ENCODE measurements around the gene COPS4.
A peak's percentile ranks its signal among the peaks of the same experiment; 100 is the strongest.
"Not testable (repeated sequence)": the region's sequence is repeated elsewhere in the genome, so short reads cannot be mapped to it uniquely, and the experiment has no call there.

COPS4 gene

GRCh38 chr4:83025563-83025962 lies 9.4 kb upstream of the COPS4 start:
- Histone ChIP-seq H3K27me3 (replicated peaks; ENCODE audit: control insufficient read depth, insufficient read depth, low read length) (no peaks in the 10 kb centered on the region), H3K36me3 (ENCODE audit: control insufficient read depth, insufficient read depth, low read length, severe bottlenecking) (no peaks in the 10 kb centered on the region), H3K4me1 (ENCODE audit: control insufficient read depth, insufficient read depth, low read length) (no peaks in the 10 kb centered on the region), H3K9ac (ENCODE audit: low read length) (no peak overlapping the region), H3K9me3 (ENCODE audit: control insufficient read depth, low read length) (peaks cover 19% of the 10 kb centered on the region), H3K4me3 (ENCODE audit: low read length) (no peak overlapping the region)
- no peak for DNase-seq (ENCODE audit: low read depth)

DNA sequence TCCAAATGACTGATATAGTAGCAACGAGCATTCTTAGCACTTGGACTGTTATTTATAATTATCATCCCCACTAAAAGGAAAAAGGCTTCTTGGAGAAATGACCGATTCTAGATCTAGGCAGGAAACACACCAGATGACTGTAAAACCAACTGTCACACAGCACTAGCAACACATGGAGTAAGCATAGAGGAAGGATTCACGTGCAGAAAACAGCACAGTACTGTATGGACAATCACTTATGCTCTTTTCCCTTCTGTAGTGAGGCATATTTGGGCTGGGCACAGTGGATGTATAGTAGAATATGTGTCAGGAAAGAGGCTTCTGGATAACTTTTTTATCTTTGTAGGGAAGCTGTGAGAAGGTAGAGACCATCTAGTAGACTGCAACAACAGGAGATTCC lies 6.0 kb upstream of the COPS4 start:
- Histone ChIP-seq H3K9me3 (ENCODE audit: control insufficient read depth, low read length) (peaks cover 15% of the 10 kb centered on the region), H3K4me3 (ENCODE audit: low read length) (no peak overlapping the region), H3K36me3 (ENCODE audit: control insufficient read depth, insufficient read depth, low read length, severe bottlenecking) (no peaks in the 10 kb centered on the region), H3K27me3 (replicated peaks; ENCODE audit: control insufficient read depth, insufficient read depth, low read length) (no peaks in the 10 kb centered on the region), H3K4me1 (ENCODE audit: control insufficient read depth, insufficient read depth, low read length) (no peaks in the 10 kb centered on the region), H3K9ac (ENCODE audit: low read length) (no peak overlapping the region)
- no peak for DNase-seq (ENCODE audit: low read depth)

DNA sequence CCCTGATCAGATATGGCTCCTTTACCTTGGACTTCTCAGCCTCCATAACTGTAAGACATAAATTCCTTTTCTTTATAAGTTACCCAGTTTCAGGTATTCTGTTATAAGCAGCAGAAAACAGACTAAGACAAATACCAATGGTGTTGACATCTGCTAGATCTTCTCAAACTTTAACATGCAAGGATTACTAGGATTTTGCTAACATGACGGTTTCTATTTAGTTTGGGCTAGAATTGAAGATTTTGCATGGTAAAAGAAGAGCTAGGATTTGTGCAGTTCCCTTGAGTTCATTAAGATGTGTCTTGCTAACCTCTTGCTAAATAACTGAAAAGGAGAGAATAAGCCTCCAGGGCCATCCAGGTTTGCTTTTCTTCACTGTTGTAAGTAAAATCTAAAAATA lies 5.3 kb upstream of the COPS4 start:
- H3K4me1 ChIP-seq (ENCODE audit: control insufficient read depth, insufficient read depth, low read length) = no peaks in the 10 kb centered on the region
- H3K9ac ChIP-seq (ENCODE audit: low read length) = no peak overlapping the region
- no peaks in the 10 kb centered on the region for H3K36me3 ChIP-seq (ENCODE audit: control insufficient read depth, insufficient read depth, low read length, severe bottlenecking)
- DNase-seq (ENCODE audit: low read depth) = no peak
- peaks cover 9% of the 10 kb centered on the region for H3K9me3 ChIP-seq (ENCODE audit: control insufficient read depth, low read length)
- H3K27me3 ChIP-seq (replicated peaks; ENCODE audit: control insufficient read depth, insufficient read depth, low read length) = no peaks in the 10 kb centered on the region
- no peak overlapping the region for H3K4me3 ChIP-seq (ENCODE audit: low read length)

GRCh38 chr4:83036991-83037665 lies 2.1 kb downstream of the COPS4 start:
- no peaks in the 10 kb centered on the region for H3K27me3 ChIP-seq (replicated peaks; ENCODE audit: control insufficient read depth, insufficient read depth, low read length)
- DNase-seq (ENCODE audit: low read depth) = no peak
- H3K4me3 ChIP-seq (ENCODE audit: low read length) = peak overlapping the region; percentile 46

GRCh38 chr4:83040269-83040668 lies 5.3 kb downstream of the COPS4 start:
- Histone ChIP-seq H3K36me3 (ENCODE audit: control insufficient read depth, insufficient read depth, low read length, severe bottlenecking) (no peaks in the 10 kb centered on the region), H3K9me3 (ENCODE audit: control insufficient read depth, low read length) (no peaks in the 10 kb centered on the region), H3K4me1 (ENCODE audit: control insufficient read depth, insufficient read depth, low read length) (peaks cover 28% of the 10 kb centered on the region), H3K9ac (ENCODE audit: low read length) (no peak overlapping the region), H3K4me3 (ENCODE audit: low read length) (no peak overlapping the region), H3K27me3 (replicated peaks; ENCODE audit: control insufficient read depth, insufficient read depth, low read length) (no peaks in the 10 kb centered on the region)
- DNase-seq (ENCODE audit: low read depth) = no peak

More at GRCh38 chr4:83036991-83037665, 2.1 kb downstream of the COPS4 start:
- Histone ChIP-seq H3K36me3 (ENCODE audit: control insufficient read depth, insufficient read depth, low read length, severe bottlenecking) (no peaks in the 10 kb centered on the region), H3K9ac (ENCODE audit: low read length) (peak overlapping the region; percentile 93), H3K4me1 (ENCODE audit: control insufficient read depth, insufficient read depth, low read length) (peaks cover 16% of the 10 kb centered on the region), H3K9me3 (ENCODE audit: control insufficient read depth, low read length) (no peaks in the 10 kb centered on the region)

GRCh38 chr4:83043157-83043556 lies 8.2 kb downstream of the COPS4 start:
- H3K27me3 ChIP-seq (replicated peaks; ENCODE audit: control insufficient read depth, insufficient read depth, low read length); H3K36me3 ChIP-seq (ENCODE audit: control insufficient read depth, insufficient read depth, low read length, severe bottlenecking); DNase-seq (ENCODE audit: low read depth); H3K4me3 ChIP-seq (ENCODE audit: low read length); H3K9me3 ChIP-seq (ENCODE audit: control insufficient read depth, low read length): not testable (repeated sequence)
- Histone ChIP-seq H3K9ac (ENCODE audit: low read length) (peak overlapping the region; percentile 22), H3K4me1 (ENCODE audit: control insufficient read depth, insufficient read depth, low read length) (peaks cover 12% of the 10 kb centered on the region)

GRCh38 chr4:83043801-83044407 lies 8.9 kb downstream of the COPS4 start:
- DNase-seq (ENCODE audit: low read depth) = peak; percentile 73
- Histone ChIP-seq H3K27me3 (replicated peaks; ENCODE audit: control insufficient read depth, insufficient read depth, low read length) (no peaks in the 10 kb centered on the region), H3K9me3 (ENCODE audit: control insufficient read depth, low read length) (no peaks in the 10 kb centered on the region), H3K9ac (ENCODE audit: low read length) (peak overlapping the region; percentile 22), H3K4me3 (ENCODE audit: low read length) (no peak overlapping the region), H3K4me1 (ENCODE audit: control insufficient read depth, insufficient read depth, low read length) (peaks cover 12% of the 10 kb centered on the region), H3K36me3 (ENCODE audit: control insufficient read depth, insufficient read depth, low read length, severe bottlenecking) (no peaks in the 10 kb centered on the region)

DNA sequence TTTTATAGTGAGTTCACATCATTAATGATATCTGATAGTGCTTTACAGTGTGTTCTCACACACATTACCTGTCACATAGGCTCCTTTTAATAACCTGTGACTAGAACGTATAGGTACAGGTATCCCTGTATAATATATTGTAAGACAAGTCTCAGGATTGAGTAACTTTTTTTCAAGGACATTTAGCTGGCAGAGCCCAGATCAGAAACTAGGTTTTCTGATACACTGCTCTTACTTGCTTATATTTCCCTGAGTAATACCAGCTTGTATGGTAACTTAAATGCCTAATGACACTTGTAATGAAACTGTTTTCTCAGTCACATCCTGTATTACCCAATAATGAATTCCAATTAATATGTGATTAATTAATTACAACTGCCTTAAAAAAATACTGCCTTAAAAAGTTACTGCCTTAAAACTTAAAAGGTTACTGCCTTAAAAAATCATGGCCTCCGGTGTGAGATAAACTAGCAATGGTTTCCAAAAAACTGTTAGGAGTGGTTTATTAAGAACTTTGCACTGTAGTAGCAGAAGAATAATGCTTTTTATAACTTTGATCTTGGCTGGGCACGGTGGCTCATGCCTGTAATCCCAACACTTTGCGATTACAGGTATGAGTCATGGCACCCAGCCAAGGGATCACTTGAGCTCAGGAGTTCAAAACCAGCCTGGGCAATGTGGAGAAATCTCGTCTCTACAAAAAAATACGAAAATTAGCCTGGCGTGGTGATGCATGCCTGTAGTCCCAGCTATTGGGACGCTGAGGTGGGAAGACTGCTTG lies 11.9 kb downstream of the COPS4 start:
- Histone ChIP-seq H3K4me1 (ENCODE audit: control insufficient read depth, insufficient read depth, low read length) (peaks cover 12% of the 10 kb centered on the region), H3K4me3 (ENCODE audit: low read length) (no peak overlapping the region), H3K27me3 (replicated peaks; ENCODE audit: control insufficient read depth, insufficient read depth, low read length) (no peaks in the 10 kb centered on the region), H3K36me3 (ENCODE audit: control insufficient read depth, insufficient read depth, low read length, severe bottlenecking) (peaks cover 21% of the 10 kb centered on the region), H3K9ac (ENCODE audit: low read length) (no peak overlapping the region), H3K9me3 (ENCODE audit: control insufficient read depth, low read length) (no peaks in the 10 kb centered on the region)
- no peak for DNase-seq (ENCODE audit: low read depth)

GRCh38 chr4:83048781-83049180 lies 13.8 kb downstream of the COPS4 start:
- H3K27me3 ChIP-seq (replicated peaks; ENCODE audit: control insufficient read depth, insufficient read depth, low read length); H3K4me1 ChIP-seq (ENCODE audit: control insufficient read depth, insufficient read depth, low read length); H3K4me3 ChIP-seq (ENCODE audit: low read length); DNase-seq (ENCODE audit: low read depth); H3K9me3 ChIP-seq (ENCODE audit: control insufficient read depth, low read length); H3K9ac ChIP-seq (ENCODE audit: low read length): not testable (repeated sequence)
- H3K36me3 ChIP-seq (ENCODE audit: control insufficient read depth, insufficient read depth, low read length, severe bottlenecking) = peaks cover 33% of the 10 kb centered on the region

GRCh38 chr4:83054928-83055327 lies 19.9 kb downstream of the COPS4 start:
- Histone ChIP-seq H3K36me3 (ENCODE audit: control insufficient read depth, insufficient read depth, low read length, severe bottlenecking) (peaks cover 56% of the 10 kb centered on the region), H3K4me3 (ENCODE audit: low read length) (no peak overlapping the region), H3K9me3 (ENCODE audit: control insufficient read depth, low read length) (no peaks in the 10 kb centered on the region), H3K27me3 (replicated peaks; ENCODE audit: control insufficient read depth, insufficient read depth, low read length) (no peaks in the 10 kb centered on the region), H3K9ac (ENCODE audit: low read length) (no peak overlapping the region), H3K4me1 (ENCODE audit: control insufficient read depth, insufficient read depth, low read length) (no peaks in the 10 kb centered on the region)
- DNase-seq (ENCODE audit: low read depth) = peak; percentile 37

DNA sequence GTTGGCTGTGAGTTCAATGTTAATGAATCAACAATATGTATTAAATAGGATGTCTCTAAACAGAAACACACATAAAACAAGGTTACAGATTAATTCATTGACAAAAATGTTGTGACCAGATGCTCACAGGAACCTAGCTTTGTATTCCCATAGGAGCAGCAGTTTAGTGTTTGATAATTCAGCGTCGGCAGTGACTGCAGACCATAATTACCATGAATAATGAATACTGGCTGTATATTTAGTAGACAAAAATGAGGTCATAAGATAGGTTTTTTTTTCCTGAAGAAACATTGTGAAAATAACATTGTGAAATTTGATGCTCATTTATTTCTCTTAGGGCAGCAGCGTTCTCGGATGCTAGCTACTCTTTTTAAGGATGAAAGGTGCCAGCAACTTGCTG lies 27.8 kb downstream of the COPS4 start:
- H3K36me3 ChIP-seq (ENCODE audit: control insufficient read depth, insufficient read depth, low read length, severe bottlenecking) = peaks cover 81% of the 10 kb centered on the region
- H3K4me1 ChIP-seq (ENCODE audit: control insufficient read depth, insufficient read depth, low read length) = no peaks in the 10 kb centered on the region
- H3K9me3 ChIP-seq (ENCODE audit: control insufficient read depth, low read length) = no peaks in the 10 kb centered on the region
- H3K4me3 ChIP-seq (ENCODE audit: low read length) = no peak overlapping the region
- no peak overlapping the region for H3K9ac ChIP-seq (ENCODE audit: low read length)
- peak; percentile 34 for DNase-seq (ENCODE audit: low read depth)
- H3K27me3 ChIP-seq (replicated peaks; ENCODE audit: control insufficient read depth, insufficient read depth, low read length) = no peaks in the 10 kb centered on the region
